GM18519 (cell line): Measurements from ENCODE around the gene ITGB1BP2.
"Not testable (repeated sequence)": the region's sequence is repeated elsewhere in the genome, so short reads cannot be mapped to it uniquely, and the experiment has no call there.

Source experiments
- ATAC-seq: cut with Tn5 transposase; IDR thresholded peaks from one replicate; pipeline ENCODE4 v1.9.1; 2021; ENCODE audit warnings: mild to moderate bottlenecking, moderate library complexity; ENCODE audit not compliant: unreplicated experiment, low FRiP score

ITGB1BP2 gene

GRCh38 chrX:71300495-71300894, 1.1 kb upstream of the ITGB1BP2 start:
- ATAC-seq, result not testable (repeated sequence)

GRCh38 chrX:71302461-71303213, 1.1 kb downstream of the ITGB1BP2 start:
- no peak for ATAC-seq

GRCh38 chrX:71304561-71304960, 3.0 kb downstream of the ITGB1BP2 start:
- no peak for ATAC-seq

- ATAC-seq, result no peak
Measured at GRCh38 chrX:71315917-71316316, 14.4 kb downstream of the ITGB1BP2 start.

- not testable (repeated sequence) for ATAC-seq
Measured at GRCh38 chrX:71316959-71317358, 15.4 kb downstream of the ITGB1BP2 start.

GRCh38 chrX:71320126-71320525, 18.6 kb downstream of the ITGB1BP2 start:
- ATAC-seq, result no peak

- no peak for ATAC-seq
Measured at GRCh38 chrX:71321731-71322130, 20.2 kb downstream of the ITGB1BP2 start.

- ATAC-seq, result not testable (repeated sequence)
Measured at GRCh38 chrX:71324452-71324851, 22.9 kb downstream of the ITGB1BP2 start.

GRCh38 chrX:71326394-71326793, 24.8 kb downstream of the ITGB1BP2 start:
- ATAC-seq, result no peak

GRCh38 chrX:71349151-71349665, 47.7 kb downstream of the ITGB1BP2 start:
- not testable (repeated sequence) for ATAC-seq

GRCh38 chrX:71349867-71350266, 48.3 kb downstream of the ITGB1BP2 start:
- ATAC-seq, result not testable (repeated sequence)

GRCh38 chrX:71352439-71352838, 50.9 kb downstream of the ITGB1BP2 start:
- ATAC-seq, result not testable (repeated sequence)
